WTC11 (cell line): Measurements from ENCODE around the gene INCENP. TPM values are rescaled to one million over a fixed set of nuclear protein-coding genes. Genes with fewer than 3 reads are reported as not detected.

Source experiments
- ATAC-seq: fragments of 200-7000 bp; cut with Tn5 transposase; 2 replicates; pipeline ENCODE4 v1.10.0; 2021; ENCODE audit warnings: mild to moderate bottlenecking, moderate library complexity
- CTCF ChIA-PET: fragments of 300-600 bp; sonication (Branson Sonifier 250); formaldehyde crosslinking; loops from one replicate; lab custom pipeline; 2021; ENCODE audit warnings: antibody characterized with exemption; lab: Charles Lee
- POLR2A ChIA-PET: fragments of 350-600 bp; sonication (Branson Sonifier 250); formaldehyde crosslinking; loops from one replicate; lab custom pipeline; 2021; ENCODE audit warnings: antibody characterized with exemption; lab: Charles Lee
- DNase-seq: peaks from one replicate; pipeline ENCODE4 v3.0.0; 2021; ENCODE audit warnings: low spot score
- H3K27ac Mint-ChIP-seq: 2 replicates; pipeline ENCODE4 v1.8.0; 2021; ENCODE audit warnings: mixed read lengths
- H3K27me3 Mint-ChIP-seq: 2 replicates; pipeline ENCODE4 v1.8.0; 2021; ENCODE audit warnings: low read depth, mild to moderate bottlenecking, moderate library complexity, mixed read lengths
- H3K36me3 Mint-ChIP-seq: 2 replicates; pipeline ENCODE4 v1.8.0; 2021; ENCODE audit warnings: mixed read lengths
- H3K4me1 Mint-ChIP-seq: 2 replicates; pipeline ENCODE4 v1.8.0; 2022; ENCODE audit warnings: mixed read lengths
- H3K4me3 Mint-ChIP-seq: 2 replicates; pipeline ENCODE4 v1.8.0; 2021; ENCODE audit warnings: mild to moderate bottlenecking, moderate library complexity, mixed read lengths
- H3K9me3 Mint-ChIP-seq: 2 replicates; pipeline ENCODE4 v1.8.0; 2021; ENCODE audit warnings: mixed read lengths
- ATF1 ChIP-seq: sonication (generic); formaldehyde crosslinking; IDR thresholded peaks from 2 replicates; pipeline ENCODE4 v1.8.1; 2023; ENCODE audit warnings: mild to moderate bottlenecking, moderate library complexity, missing genetic modification reagents
- TEAD4 ChIP-seq: sonication (generic); formaldehyde crosslinking; IDR thresholded peaks from 2 replicates; pipeline ENCODE4 v1.8.0; 2022; ENCODE audit warnings: mild to moderate bottlenecking, missing genetic modification reagents
- total RNA-seq: library from RNA; stranded (reverse); gene quantifications from 3 replicates; pipeline ENCODE4 v1.2.3, GENCODE V29; 2021
- TF ChIP-seq, protein P1 (sequence below): sonication (generic); formaldehyde crosslinking; IDR thresholded peaks from 2 replicates; pipeline ENCODE4 v1.8.0; 2023; ENCODE audit warnings: missing genetic modification reagents, mild to moderate bottlenecking, borderline replicate concordance
- TF ChIP-seq, protein P2 (sequence below): sonication (generic); formaldehyde crosslinking; conservative IDR thresholded peaks from 2 replicates; pipeline ENCODE4 v1.8.1; 2022; ENCODE audit warnings: mild to moderate bottlenecking, missing genetic modification reagents
- TF ChIP-seq, protein P3 (sequence below): sonication (generic); formaldehyde crosslinking; IDR thresholded peaks from 2 replicates; pipeline ENCODE4 v1.8.0; 2022; ENCODE audit warnings: mild to moderate bottlenecking, missing genetic modification reagents
- TF ChIP-seq, protein P4 (sequence below): sonication (generic); formaldehyde crosslinking; IDR thresholded peaks from 2 replicates; pipeline ENCODE4 v1.8.1; 2022; ENCODE audit warnings: low read depth, missing genetic modification reagents, borderline replicate concordance
- TF ChIP-seq, protein P5 (sequence below): sonication (generic); formaldehyde crosslinking; IDR thresholded peaks from 2 replicates; pipeline ENCODE4 v1.8.1; 2023; ENCODE audit warnings: mild to moderate bottlenecking, missing genetic modification reagents
- TF ChIP-seq, protein P6 (sequence below): fragments of 250-450 bp; sonication (Bioruptor Pico); IDR thresholded peaks from 2 replicates; pipeline ENCODE4 v1.9.0; 2021; ENCODE audit warnings: mild to moderate bottlenecking

The INCENP gene
- total RNA-seq, 1 experiment from 2014 or later, result 158 TPM

DNA sequence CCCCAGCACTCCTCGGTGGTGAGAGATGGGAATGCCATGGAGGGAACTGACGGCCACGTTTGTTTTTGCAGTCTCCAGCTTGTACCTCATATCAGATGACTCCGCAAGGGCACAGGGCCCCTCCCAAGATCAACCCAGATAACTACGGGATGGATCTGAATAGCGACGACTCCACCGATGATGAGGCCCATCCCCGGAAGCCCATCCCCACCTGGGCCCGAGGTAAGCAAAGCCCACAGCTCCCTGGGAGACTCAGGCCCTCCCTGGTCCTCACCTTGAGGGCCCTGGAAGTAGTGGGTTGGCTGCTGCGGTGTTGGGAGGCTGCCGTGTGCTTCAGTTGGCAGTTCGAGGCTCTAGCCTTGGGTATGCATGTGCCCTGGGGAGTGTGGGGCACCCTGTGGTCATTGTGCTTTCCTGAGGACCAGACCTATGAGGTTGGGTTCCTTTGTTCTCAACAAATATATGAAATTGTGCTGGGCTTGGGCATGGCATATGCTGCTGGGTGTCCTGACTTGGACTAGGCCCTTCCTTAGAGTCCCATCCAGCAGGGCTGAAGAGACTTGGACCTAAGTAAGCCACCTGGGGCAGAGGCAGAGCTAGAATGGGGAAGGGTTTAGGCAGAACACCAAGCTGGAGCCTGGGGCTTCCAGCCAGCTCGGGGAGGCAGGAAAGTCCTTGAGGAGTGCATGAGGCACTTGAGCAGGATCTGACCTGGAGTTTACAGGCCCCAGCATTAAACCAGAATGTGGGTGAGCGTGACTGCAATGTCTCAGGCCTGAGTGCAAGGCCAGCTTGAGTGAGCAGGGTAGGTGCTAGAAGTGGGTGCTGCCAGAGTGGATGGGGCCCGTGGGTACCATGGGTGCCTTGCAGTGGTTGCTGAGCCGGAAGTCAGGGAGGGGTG, 26.4 kb downstream of the INCENP start (continued):
- TF ChIP-seq, protein P1, sequence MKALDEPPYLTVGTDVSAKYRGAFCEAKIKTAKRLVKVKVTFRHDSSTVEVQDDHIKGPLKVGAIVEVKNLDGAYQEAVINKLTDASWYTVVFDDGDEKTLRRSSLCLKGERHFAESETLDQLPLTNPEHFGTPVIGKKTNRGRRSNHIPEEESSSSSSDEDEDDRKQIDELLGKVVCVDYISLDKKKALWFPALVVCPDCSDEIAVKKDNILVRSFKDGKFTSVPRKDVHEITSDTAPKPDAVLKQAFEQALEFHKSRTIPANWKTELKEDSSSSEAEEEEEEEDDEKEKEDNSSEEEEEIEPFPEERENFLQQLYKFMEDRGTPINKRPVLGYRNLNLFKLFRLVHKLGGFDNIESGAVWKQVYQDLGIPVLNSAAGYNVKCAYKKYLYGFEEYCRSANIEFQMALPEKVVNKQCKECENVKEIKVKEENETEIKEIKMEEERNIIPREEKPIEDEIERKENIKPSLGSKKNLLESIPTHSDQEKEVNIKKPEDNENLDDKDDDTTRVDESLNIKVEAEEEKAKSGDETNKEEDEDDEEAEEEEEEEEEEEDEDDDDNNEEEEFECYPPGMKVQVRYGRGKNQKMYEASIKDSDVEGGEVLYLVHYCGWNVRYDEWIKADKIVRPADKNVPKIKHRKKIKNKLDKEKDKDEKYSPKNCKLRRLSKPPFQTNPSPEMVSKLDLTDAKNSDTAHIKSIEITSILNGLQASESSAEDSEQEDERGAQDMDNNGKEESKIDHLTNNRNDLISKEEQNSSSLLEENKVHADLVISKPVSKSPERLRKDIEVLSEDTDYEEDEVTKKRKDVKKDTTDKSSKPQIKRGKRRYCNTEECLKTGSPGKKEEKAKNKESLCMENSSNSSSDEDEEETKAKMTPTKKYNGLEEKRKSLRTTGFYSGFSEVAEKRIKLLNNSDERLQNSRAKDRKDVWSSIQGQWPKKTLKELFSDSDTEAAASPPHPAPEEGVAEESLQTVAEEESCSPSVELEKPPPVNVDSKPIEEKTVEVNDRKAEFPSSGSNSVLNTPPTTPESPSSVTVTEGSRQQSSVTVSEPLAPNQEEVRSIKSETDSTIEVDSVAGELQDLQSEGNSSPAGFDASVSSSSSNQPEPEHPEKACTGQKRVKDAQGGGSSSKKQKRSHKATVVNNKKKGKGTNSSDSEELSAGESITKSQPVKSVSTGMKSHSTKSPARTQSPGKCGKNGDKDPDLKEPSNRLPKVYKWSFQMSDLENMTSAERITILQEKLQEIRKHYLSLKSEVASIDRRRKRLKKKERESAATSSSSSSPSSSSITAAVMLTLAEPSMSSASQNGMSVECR (CRISPR knock-in tag), result no peak
- TF ChIP-seq, protein P2, sequence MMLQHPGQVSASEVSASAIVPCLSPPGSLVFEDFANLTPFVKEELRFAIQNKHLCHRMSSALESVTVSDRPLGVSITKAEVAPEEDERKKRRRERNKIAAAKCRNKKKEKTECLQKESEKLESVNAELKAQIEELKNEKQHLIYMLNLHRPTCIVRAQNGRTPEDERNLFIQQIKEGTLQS (CRISPR knock-in tag), result no peak
- TF ChIP-seq TEAD4 (CRISPR knock-in tag), result no peak
- no peak for TF ChIP-seq ATF1 (CRISPR knock-in tag)

- POLR2A ChIA-PET, result no interaction called here
- H3K27ac Mint-ChIP-seq, result no peak overlapping the region
- CTCF ChIA-PET, result interaction anchor here (1.0 kb wide), 1 partner anchor 66 kb away, joined by 3 read pairs; no protein-coding TSS in a partner anchor
- peaks cover 70% of the 10 kb centered on the region for H3K36me3 Mint-ChIP-seq
- no peaks in the 10 kb centered on the region for H3K4me1 Mint-ChIP-seq
- H3K9me3 Mint-ChIP-seq, result peaks cover 3% of the 10 kb centered on the region; the same call in 1 of the 2 replicates
- ATAC-seq (no peak), DNase-seq (no peak)
- TF ChIP-seq, protein P3, sequence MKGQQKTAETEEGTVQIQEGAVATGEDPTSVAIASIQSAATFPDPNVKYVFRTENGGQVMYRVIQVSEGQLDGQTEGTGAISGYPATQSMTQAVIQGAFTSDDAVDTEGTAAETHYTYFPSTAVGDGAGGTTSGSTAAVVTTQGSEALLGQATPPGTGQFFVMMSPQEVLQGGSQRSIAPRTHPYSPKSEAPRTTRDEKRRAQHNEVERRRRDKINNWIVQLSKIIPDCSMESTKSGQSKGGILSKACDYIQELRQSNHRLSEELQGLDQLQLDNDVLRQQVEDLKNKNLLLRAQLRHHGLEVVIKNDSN (CRISPR knock-in tag), result no peak
- TF ChIP-seq, protein P4, sequence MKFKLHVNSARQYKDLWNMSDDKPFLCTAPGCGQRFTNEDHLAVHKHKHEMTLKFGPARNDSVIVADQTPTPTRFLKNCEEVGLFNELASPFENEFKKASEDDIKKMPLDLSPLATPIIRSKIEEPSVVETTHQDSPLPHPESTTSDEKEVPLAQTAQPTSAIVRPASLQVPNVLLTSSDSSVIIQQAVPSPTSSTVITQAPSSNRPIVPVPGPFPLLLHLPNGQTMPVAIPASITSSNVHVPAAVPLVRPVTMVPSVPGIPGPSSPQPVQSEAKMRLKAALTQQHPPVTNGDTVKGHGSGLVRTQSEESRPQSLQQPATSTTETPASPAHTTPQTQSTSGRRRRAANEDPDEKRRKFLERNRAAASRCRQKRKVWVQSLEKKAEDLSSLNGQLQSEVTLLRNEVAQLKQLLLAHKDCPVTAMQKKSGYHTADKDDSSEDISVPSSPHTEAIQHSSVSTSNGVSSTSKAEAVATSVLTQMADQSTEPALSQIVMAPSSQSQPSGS (CRISPR knock-in tag), result no peak
- TF ChIP-seq, protein P5, sequence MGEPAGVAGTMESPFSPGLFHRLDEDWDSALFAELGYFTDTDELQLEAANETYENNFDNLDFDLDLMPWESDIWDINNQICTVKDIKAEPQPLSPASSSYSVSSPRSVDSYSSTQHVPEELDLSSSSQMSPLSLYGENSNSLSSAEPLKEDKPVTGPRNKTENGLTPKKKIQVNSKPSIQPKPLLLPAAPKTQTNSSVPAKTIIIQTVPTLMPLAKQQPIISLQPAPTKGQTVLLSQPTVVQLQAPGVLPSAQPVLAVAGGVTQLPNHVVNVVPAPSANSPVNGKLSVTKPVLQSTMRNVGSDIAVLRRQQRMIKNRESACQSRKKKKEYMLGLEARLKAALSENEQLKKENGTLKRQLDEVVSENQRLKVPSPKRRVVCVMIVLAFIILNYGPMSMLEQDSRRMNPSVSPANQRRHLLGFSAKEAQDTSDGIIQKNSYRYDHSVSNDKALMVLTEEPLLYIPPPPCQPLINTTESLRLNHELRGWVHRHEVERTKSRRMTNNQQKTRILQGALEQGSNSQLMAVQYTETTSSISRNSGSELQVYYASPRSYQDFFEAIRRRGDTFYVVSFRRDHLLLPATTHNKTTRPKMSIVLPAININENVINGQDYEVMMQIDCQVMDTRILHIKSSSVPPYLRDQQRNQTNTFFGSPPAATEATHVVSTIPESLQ (CRISPR knock-in tag), result no peak
- no peaks in the 10 kb centered on the region for H3K27me3 Mint-ChIP-seq
- no peak overlapping the region for H3K4me3 Mint-ChIP-seq
These were observed 27.3 kb downstream of the INCENP start for GRCh38 chr11:62150887-62151736.

DNA sequence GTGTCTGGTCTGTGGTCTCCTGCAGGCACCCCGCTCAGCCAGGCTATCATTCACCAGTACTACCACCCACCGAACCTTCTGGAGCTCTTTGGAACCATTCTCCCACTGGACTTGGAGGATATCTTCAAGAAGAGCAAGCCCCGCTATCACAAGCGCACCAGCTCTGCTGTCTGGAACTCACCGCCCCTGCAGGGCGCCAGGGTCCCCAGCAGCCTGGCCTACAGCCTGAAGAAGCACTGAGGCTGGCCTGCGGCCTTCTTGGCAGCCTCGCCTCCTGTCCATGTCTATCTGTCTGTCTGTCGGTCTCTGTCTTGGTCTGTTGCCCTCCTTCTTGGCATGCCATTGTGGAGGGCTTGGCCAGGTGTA, 27.9 kb downstream of the INCENP start:
- ATAC-seq (no peak), DNase-seq (no peak)
- no peak overlapping the region for H3K27ac Mint-ChIP-seq
- TF ChIP-seq, protein P5 (CRISPR knock-in tag), result no peak
- TF ChIP-seq, protein P3 (CRISPR knock-in tag), result no peak
- TF ChIP-seq, protein P6, sequence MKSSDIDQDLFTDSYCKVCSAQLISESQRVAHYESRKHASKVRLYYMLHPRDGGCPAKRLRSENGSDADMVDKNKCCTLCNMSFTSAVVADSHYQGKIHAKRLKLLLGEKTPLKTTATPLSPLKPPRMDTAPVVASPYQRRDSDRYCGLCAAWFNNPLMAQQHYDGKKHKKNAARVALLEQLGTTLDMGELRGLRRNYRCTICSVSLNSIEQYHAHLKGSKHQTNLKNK (CRISPR knock-in tag), result no peak
- CTCF ChIA-PET, result interaction anchor here (1.0 kb wide), 1 partner anchor 66 kb away, joined by 3 read pairs; no protein-coding TSS in a partner anchor
- POLR2A ChIA-PET, result no interaction called here
- peaks cover 65% of the 10 kb centered on the region for H3K36me3 Mint-ChIP-seq
- no peak overlapping the region for H3K4me3 Mint-ChIP-seq
- no peaks in the 10 kb centered on the region for H3K27me3 Mint-ChIP-seq
- no peaks in the 10 kb centered on the region for H3K4me1 Mint-ChIP-seq
- H3K9me3 Mint-ChIP-seq, result peaks cover 3% of the 10 kb centered on the region; the same call in 1 of the 2 replicates
